HG03175 (cell line): ENCODE data around the gene NEDD1.

ENCODE experiments used
- ATAC-seq: cut with Tn5 transposase; IDR thresholded peaks from one replicate; pipeline ENCODE4 v1.9.1; 2021; ENCODE audit warnings: mild to moderate bottlenecking, moderate library complexity; ENCODE audit not compliant: unreplicated experiment

Gene NEDD1

GRCh38 chr12:96906849-96907670, at the start of gene NEDD1:
NEDD1 (plus strand) TSS chr12:96907257; CDS start chr12:96909760, 2,503 bp downstream.
- peak; percentile 92 for ATAC-seq

- ATAC-seq = no peak
These were observed 48.9 kb upstream of the NEDD1 start for GRCh38 chr12:96858162-96858561.

- ATAC-seq = no peak
These were observed 45.4 kb upstream of the NEDD1 start for GRCh38 chr12:96861656-96862055.

- no peak for ATAC-seq
These were observed 44.7 kb upstream of the NEDD1 start for GRCh38 chr12:96862326-96862725.

GRCh38 chr12:96864335-96864734, 42.7 kb upstream of the NEDD1 start:
- ATAC-seq = no peak

GRCh38 chr12:96866801-96867590, 40.1 kb upstream of the NEDD1 start:
- no peak for ATAC-seq

GRCh38 chr12:96870946-96871345, 36.1 kb upstream of the NEDD1 start:
- no peak for ATAC-seq

- ATAC-seq = no peak
These were observed 34.1 kb upstream of the NEDD1 start for GRCh38 chr12:96872961-96873360.

GRCh38 chr12:96874211-96874610, 32.8 kb upstream of the NEDD1 start:
- ATAC-seq = no peak

- ATAC-seq = no peak
These were observed 30.1 kb upstream of the NEDD1 start for GRCh38 chr12:96876966-96877365.

GRCh38 chr12:96878704-96879103, 28.4 kb upstream of the NEDD1 start:
- no peak for ATAC-seq

- ATAC-seq = no peak
These were observed 27.8 kb upstream of the NEDD1 start for GRCh38 chr12:96879301-96879700.

GRCh38 chr12:96880220-96880619, 26.8 kb upstream of the NEDD1 start:
- no peak for ATAC-seq

GRCh38 chr12:96881608-96882007, 25.4 kb upstream of the NEDD1 start:
- no peak for ATAC-seq

- ATAC-seq = no peak
These were observed 24.2 kb upstream of the NEDD1 start for GRCh38 chr12:96882862-96883261.

GRCh38 chr12:96883571-96883970, 23.5 kb upstream of the NEDD1 start:
- no peak for ATAC-seq

GRCh38 chr12:96886998-96887677, 19.9 kb upstream of the NEDD1 start:
- no peak for ATAC-seq

GRCh38 chr12:96889273-96889933, 17.7 kb upstream of the NEDD1 start:
- no peak for ATAC-seq

- ATAC-seq = no peak
These were observed 16.7 kb upstream of the NEDD1 start for GRCh38 chr12:96890331-96890730.

- ATAC-seq = no peak
These were observed 15.0 kb upstream of the NEDD1 start for GRCh38 chr12:96892104-96892503.

- no peak for ATAC-seq
These were observed 9.6 kb upstream of the NEDD1 start for GRCh38 chr12:96897421-96897820.
